Measurements from ENCODE around the gene SELENOS. TPM values are rescaled to one million over a fixed set of nuclear protein-coding genes. Genes with fewer than 3 reads are reported as not detected.

Gene SELENOS
- total RNA-seq, 1 donor from 2014 or later: 39.3 TPM

DNA sequence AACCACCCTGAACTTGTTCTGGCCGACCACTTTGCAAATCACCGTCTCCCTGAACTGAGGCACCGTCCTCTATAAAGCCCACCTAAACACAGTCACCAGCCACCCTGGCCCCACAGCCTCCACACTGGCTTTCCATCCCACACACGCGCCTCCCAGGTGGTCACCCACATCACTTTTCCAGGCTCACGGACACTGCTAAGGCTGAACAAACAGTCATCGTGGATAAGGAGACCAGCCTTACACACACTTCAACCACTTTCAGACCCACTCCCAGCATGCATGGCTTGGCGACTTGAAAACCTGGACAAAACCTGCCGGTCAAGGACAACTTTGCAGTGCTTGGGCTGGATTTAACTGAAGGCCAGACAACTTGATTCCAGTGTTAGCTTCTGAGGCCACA lies 33.9 kb downstream of the SELENOS start:
- ATAC-seq (no peak), DNase-seq (no peak)
- intact Hi-C loops (cut with micrococcal nuclease): no loop called here

- intact Hi-C loops (cut with micrococcal nuclease): no loop called here
- DNase-seq: no peak
- ATAC-seq: no peak
These were observed 34.3 kb downstream of the SELENOS start for GRCh38 chr15:101242999-101243336.

- ATAC-seq (peak; percentile 45), DNase-seq (no peak)
- intact Hi-C loops (cut with micrococcal nuclease): no loop called here
These were observed 34.9 kb downstream of the SELENOS start for GRCh38 chr15:101242160-101242998.

GRCh38 chr15:101240358-101240757 lies 36.9 kb downstream of the SELENOS start:
- ATAC-seq: peak; percentile 78
- intact Hi-C loops (cut with micrococcal nuclease): no loop called here
- no peak for DNase-seq

DNA sequence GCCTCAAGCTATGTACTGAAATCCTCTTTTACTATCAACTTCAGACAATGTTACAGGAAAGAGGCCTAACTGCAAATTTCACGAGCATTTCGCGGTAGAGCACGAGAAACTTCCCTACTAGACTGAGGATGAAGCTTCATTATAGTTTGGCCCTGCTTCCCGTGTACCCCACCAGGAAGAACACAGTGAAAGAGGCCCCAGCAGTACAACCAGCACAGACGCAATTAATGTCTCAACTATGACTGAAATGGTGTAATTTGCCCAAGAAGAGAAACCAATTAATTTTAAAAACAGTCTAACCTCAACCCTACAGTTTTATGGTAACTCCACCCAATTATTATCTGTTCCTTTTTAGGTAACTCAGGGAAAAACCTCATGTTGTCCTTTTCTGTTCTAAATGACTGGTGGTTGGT lies 37.6 kb downstream of the SELENOS start:
- no peak for ATAC-seq
- no peak for DNase-seq
- intact Hi-C loops (cut with micrococcal nuclease): no loop called here

- intact Hi-C loops (cut with micrococcal nuclease): no loop called here
- DNase-seq (no peak), ATAC-seq (peak; percentile 33)
These were observed 40.0 kb downstream of the SELENOS start for GRCh38 chr15:101237251-101237650.

DNA sequence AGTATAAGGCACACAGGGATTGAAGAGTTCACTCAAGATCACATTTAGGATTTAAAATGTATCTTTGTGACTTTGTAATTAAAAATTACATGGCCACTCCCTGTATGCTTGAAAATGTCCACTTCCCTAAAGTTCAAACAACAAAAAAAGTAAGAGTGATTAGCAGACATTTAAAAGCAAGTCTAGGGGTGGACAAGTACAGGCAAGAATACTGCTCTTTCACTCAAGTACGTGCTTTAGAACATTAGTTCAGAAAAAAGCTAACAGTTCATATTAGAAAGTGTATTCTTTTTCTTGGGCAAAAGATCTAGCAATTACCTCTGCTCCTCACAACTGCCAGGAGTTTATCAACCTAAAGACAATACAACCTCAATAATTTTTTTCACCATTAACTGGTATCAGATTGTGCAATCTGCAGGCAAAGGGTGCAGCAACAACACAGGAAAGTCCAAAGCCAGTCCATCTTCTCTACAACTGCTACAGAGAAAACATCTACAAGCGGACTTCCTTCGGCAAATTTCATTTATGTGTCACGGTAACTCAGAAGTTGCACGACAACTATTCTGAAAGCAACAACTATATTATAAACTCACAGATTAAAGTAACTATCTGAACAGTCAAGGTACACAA lies 43.5 kb downstream of the SELENOS start:
- no peak for DNase-seq
- no peak for ATAC-seq
- intact Hi-C loops (cut with micrococcal nuclease): no loop called here

DNA sequence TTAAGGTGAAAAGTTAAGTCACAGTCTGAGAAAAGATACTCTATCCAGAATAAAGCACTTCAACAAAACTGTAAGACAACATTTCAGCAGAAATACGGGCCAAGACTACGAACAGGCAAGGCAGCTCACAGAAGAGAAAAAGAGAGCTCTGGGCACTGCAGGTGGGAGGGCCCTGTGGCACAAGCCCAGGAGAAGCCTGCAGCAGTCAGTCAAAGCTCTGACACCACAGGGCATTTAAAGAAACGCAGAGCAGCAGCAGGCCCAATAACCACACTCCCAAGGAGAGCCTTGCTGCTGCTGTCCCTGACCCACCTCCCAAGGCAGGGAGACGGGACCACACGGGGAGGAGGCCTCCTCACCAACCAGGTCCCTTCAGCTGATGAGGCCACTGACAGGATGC lies 44.6 kb downstream of the SELENOS start:
- ATAC-seq: peak; percentile 91
- DNase-seq: no peak
- intact Hi-C loops (cut with micrococcal nuclease): no loop called here

DNA sequence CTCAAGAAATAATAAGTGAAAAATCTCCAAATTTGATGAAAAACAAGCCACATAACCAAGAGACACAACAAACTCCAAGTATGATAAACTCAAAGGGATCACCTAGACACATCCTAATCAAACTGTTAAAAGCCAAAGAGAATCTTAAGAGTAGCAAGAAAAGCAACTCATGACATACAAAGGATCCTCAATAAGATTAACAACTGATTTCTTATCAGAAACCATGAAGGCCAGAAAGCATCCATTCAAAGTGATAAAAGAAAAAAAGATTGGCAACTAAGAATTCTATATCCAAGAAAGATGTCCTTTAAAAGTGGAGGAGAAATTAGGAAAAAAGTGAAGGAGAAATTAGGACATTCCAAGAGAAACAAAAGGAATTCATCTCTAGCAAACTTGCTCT lies 49.0 kb downstream of the SELENOS start:
- ATAC-seq: no peak
- DNase-seq: no peak
- intact Hi-C loops (cut with micrococcal nuclease): no loop called here

- intact Hi-C loops (cut with micrococcal nuclease): no loop called here
- DNase-seq: no peak
- no peak for ATAC-seq
These were observed 51.6 kb downstream of the SELENOS start for GRCh38 chr15:101225658-101226057.

Other genes with a start within 250 kb of the SELENOS start
- 11.7 TPM for gene CHSY1, start 25.4 kb downstream of the SELENOS start, total RNA-seq
- gene SNRPA1, start 17.8 kb upstream of the SELENOS start, total RNA-seq: 27.5 TPM
- 31.9 TPM for gene PCSK6, start 212.2 kb upstream of the SELENOS start, total RNA-seq